GM12878 (cell line): Measurements from ENCODE around the gene GPR158. TPM values are rescaled to one million over a fixed set of nuclear protein-coding genes. Genes with fewer than 3 reads are reported as not detected.

ENCODE experiments used
- ATAC-seq: fragments of 200-7000 bp; cut with Tn5 transposase; 3 replicates; pipeline ENCODE4 v1.9.1; 2020; ENCODE audit warnings: mild to moderate bottlenecking, moderate library complexity
- BruUV-seq: library from RNA; stranded (reverse); fragments of 400-500 nt; replicated peaks from 2 replicates; lab custom pipeline; 2021; lab: Mats Ljungman, UMichigan
- CTCF ChIA-PET: fragments of 300-600 bp; sonication (Branson Sonifier 250); formaldehyde crosslinking; extraction: SDS; loops from one replicate; lab custom pipeline; 2021; ENCODE audit warnings: inconsistent platforms; lab: Yijun Ruan, JAX
- POLR2A ChIA-PET: fragments of 350-600 bp; formaldehyde crosslinking; extraction: SDS; loops from one replicate; lab custom pipeline; 2021; ENCODE audit warnings: inconsistent platforms; lab: Charles Lee
- RAD21 ChIA-PET: fragments of 300-600 bp; sonication (Branson Sonifier 250); formaldehyde crosslinking; loops from one replicate; lab custom pipeline; 2023; ENCODE audit warnings: antibody characterized with exemption; ENCODE audit not compliant: unreplicated experiment; lab: Charles Lee
- SMC1A ChIA-PET: fragments of 300-600 bp; sonication (Branson Sonifier 250); formaldehyde crosslinking; loops from one replicate; lab custom pipeline; 2023; ENCODE audit not compliant: unreplicated experiment, uncharacterized antibody; lab: Charles Lee
- DNase-seq: peaks from one replicate; pipeline ENCODE4 v3.0.0-alpha.2; 2011; ENCODE audit warnings: low read depth, low spot score
- FAIRE-seq: peaks from 3 replicates; lab custom pipeline; 2011; peaks lifted over from hg19 to GRCh38; lab: Jason Lieb, UNC
- H2AFZ ChIP-seq: 2 replicates; pipeline ENCODE4 v1.6.0; 2011; ENCODE audit warnings: low read depth, low read length, control low read depth; ENCODE audit not compliant: control insufficient read depth
- H3K27ac ChIP-seq: 2 replicates; pipeline ENCODE4 v1.5.1; 2011; ENCODE audit warnings: control low read depth; ENCODE audit not compliant: control insufficient read depth, insufficient read depth
- H3K27me3 ChIP-seq, 2 experiments: replicated peaks in 1 of 2; 2 replicates each; pipeline versions ENCODE4 v1.6.0 to v1.6.1; 2011; ENCODE audit warnings: low read length in 1 of 2; ENCODE audit not compliant: control insufficient read depth in 2 of 2, insufficient read depth in 2 of 2
- H3K36me3 ChIP-seq, 2 experiments: 2 replicates each; pipeline ENCODE4 v1.5.1; 2011; ENCODE audit warnings: low read length in 1 of 2; ENCODE audit not compliant: control insufficient read depth in 2 of 2, insufficient read depth in 2 of 2
- H3K4me1 ChIP-seq: 2 replicates; pipeline ENCODE4 v1.6.1; 2011; ENCODE audit warnings: mild to moderate bottlenecking, low read length, moderate library complexity, mixed read lengths; ENCODE audit not compliant: control insufficient read depth, insufficient read depth
- H3K4me2 ChIP-seq: 2 replicates; pipeline ENCODE4 v1.6.0; 2011; ENCODE audit warnings: control low read depth; ENCODE audit not compliant: control insufficient read depth, insufficient read depth
- H3K4me3 ChIP-seq: fragments of 200-600 bp; sonication (generic); 2 replicates; pipeline ENCODE4 v1.5.1; 2016
- H3K79me2 ChIP-seq: 2 replicates; pipeline ENCODE4 v1.6.0; 2011; ENCODE audit warnings: low read length; ENCODE audit not compliant: control insufficient read depth, insufficient read depth
- H3K9ac ChIP-seq: 2 replicates; pipeline ENCODE4 v1.8.0; 2011; ENCODE audit warnings: low read length, control low read depth, mixed read lengths; ENCODE audit not compliant: control insufficient read depth, insufficient read depth
- H3K9me3 ChIP-seq: replicated peaks from 3 replicates; pipeline ENCODE4 v1.5.1; 2011; ENCODE audit warnings: mild to moderate bottlenecking, low read length; ENCODE audit not compliant: control insufficient read depth, insufficient read depth
- H4K20me1 ChIP-seq: 2 replicates; pipeline ENCODE4 v1.6.0; 2011; ENCODE audit not compliant: control insufficient read depth, insufficient read depth
- ATF7 ChIP-seq: fragments of 450-650 bp; IDR thresholded peaks from 2 replicates; pipeline ENCODE4 v1.6.1; 2016; ENCODE audit warnings: low read depth, mild to moderate bottlenecking
- EED ChIP-seq: sonication (generic); IDR thresholded peaks from 2 replicates; pipeline ENCODE4 v1.6.1; 2016; ENCODE audit warnings: antibody characterized with exemption, low read depth
- KAT2A ChIP-seq: conservative IDR thresholded peaks from 2 replicates; pipeline ENCODE4 v1.6.1; 2011; ENCODE audit warnings: low read depth, low read length; ENCODE audit not compliant: control insufficient read depth
- RB1 ChIP-seq: fragments of 450-650 bp; formaldehyde crosslinking; IDR thresholded peaks from 2 replicates; pipeline ENCODE4 v1.6.1; 2017; ENCODE audit warnings: mild to moderate bottlenecking, borderline replicate concordance
- RELA ChIP-seq: fragments of 450-650 bp; IDR thresholded peaks from 2 replicates; pipeline ENCODE4 v1.8.0; 2014; ENCODE audit warnings: borderline replicate concordance; ENCODE audit not compliant: partially characterized antibody
- SIX5 ChIP-seq: IDR thresholded peaks from 2 replicates; pipeline ENCODE4 v1.6.1; 2011; ENCODE audit warnings: mild to moderate bottlenecking, low read depth, low read length, moderate library complexity; ENCODE audit not compliant: severe bottlenecking
- TARDBP ChIP-seq: IDR thresholded peaks from 2 replicates; pipeline ENCODE4 v1.6.1; 2016; ENCODE audit warnings: borderline replicate concordance
- TCF3 ChIP-seq: IDR thresholded peaks from 2 replicates; pipeline ENCODE4 v1.6.1; 2012; ENCODE audit warnings: low read depth, mild to moderate bottlenecking, low read length, borderline replicate concordance; ENCODE audit not compliant: insufficient read depth
- YY1 ChIP-seq: IDR thresholded peaks from 2 replicates; pipeline ENCODE4 v1.6.1; 2011; ENCODE audit warnings: low read depth, mild to moderate bottlenecking, low read length
- ZBED1 ChIP-seq: IDR thresholded peaks from 2 replicates; pipeline ENCODE4 v1.6.1; 2016; ENCODE audit warnings: borderline replicate concordance
- WGBS: methylation state at CpG from one replicate; pipeline ENCODE4 v1.1.6; 2016; ENCODE audit warnings: low lambda C conversion rate; ENCODE audit not compliant: insufficient replicate concordance, insufficient coverage; ENCODE audit errors: missing lambda C conversion rate; 5-methylcytosine and 5-hydroxymethylcytosine counted together
- in situ Hi-C: fragments of 300-500 bp; cut with MboI; formaldehyde crosslinking; loops from 9 replicates; pipeline ENCODE4 v1.14.3; 2018; ENCODE audit warnings: mixed read lengths
- intact Hi-C: fragments of 100-400 bp; cut with micrococcal nuclease; formaldehyde crosslinking; loops from one replicate; pipeline ENCODE4 v1.14.2; 2022; ENCODE audit not compliant: unreplicated experiment
- polyA plus RNA-seq, 11 experiments: library from polyadenylated mRNA; depleted of rRNA in 4 of 11; unstranded in 6 of 11; stranded (reverse) in 5 of 11; fragments of >200 nt; fragmentation: Nextera tagmentation in 4 of 11; fragmentation: Illumina TruSeq in 1 of 11; extraction: Ambion mirVana in 4 of 11; extraction: Trizol in 1 of 11; gene quantifications; 1 replicate in 1 of 11; 2 replicates in 10 of 11; pipeline versions ENCODE4 v1.2.1 to v1.2.3, GENCODE V29; 2011 to 2016; ENCODE audit warnings: inconsistent platforms in 2 of 11, missing spikeins in 2 of 11, low read depth in 1 of 11
- total RNA-seq, 4 experiments: library from RNA; depleted of rRNA in 3 of 4; stranded (reverse); fragments of >200 nt in 3 of 4; fragmentation: Illumina TruSeq in 1 of 4; extraction: Trizol in 1 of 4; gene quantifications; 2 replicates each; pipeline versions ENCODE4 v1.2.1 to v1.2.3, GENCODE V29; 2013 to 2021
- TF ChIP-seq, protein P1 (sequence below): IDR thresholded peaks from 2 replicates; pipeline ENCODE4 v1.6.1; 2011; ENCODE audit warnings: borderline replicate concordance, low read depth, mild to moderate bottlenecking, moderate library complexity, low read length; ENCODE audit not compliant: insufficient read depth, poor library complexity, severe bottlenecking
- TF ChIP-seq, protein P2 (sequence below): fragments of 450-650 bp; IDR thresholded peaks from 2 replicates; pipeline ENCODE4 v1.6.1; 2017; ENCODE audit warnings: mild to moderate bottlenecking, low read depth, inconsistent platforms; ENCODE audit not compliant: poor library complexity, severe bottlenecking

Gene GPR158
- total and polyA plus RNA-seq, 10 of the 15 experiments (the other 5 are each of a cell fraction or from before 2014, with no cell fraction given) = not detected

DNA sequence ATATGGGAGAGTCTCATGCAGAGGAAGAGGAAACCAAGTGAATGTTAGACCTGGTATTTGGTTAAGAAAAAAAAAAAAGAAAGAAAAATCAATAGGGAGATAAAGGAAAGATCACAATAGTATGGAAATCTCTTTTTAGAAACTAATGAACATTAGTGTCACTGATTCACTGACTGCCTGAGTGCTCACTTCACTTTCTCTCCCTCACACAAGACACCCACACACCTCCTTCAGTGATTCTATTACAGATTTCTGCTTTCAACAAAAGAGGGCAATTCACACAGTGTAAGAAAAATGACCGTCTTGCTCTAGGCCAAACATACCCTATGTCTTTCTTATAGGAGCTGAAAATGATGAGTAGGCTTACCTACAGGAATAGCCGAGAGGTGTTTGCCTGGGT is 6.0 kb downstream of the GPR158 start (continued):
- TF ChIP-seq, protein P1, sequence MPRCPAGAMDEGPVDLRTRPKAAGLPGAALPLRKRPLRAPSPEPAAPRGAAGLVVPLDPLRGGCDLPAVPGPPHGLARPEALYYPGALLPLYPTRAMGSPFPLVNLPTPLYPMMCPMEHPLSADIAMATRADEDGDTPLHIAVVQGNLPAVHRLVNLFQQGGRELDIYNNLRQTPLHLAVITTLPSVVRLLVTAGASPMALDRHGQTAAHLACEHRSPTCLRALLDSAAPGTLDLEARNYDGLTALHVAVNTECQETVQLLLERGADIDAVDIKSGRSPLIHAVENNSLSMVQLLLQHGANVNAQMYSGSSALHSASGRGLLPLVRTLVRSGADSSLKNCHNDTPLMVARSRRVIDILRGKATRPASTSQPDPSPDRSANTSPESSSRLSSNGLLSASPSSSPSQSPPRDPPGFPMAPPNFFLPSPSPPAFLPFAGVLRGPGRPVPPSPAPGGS = no peak

DNA sequence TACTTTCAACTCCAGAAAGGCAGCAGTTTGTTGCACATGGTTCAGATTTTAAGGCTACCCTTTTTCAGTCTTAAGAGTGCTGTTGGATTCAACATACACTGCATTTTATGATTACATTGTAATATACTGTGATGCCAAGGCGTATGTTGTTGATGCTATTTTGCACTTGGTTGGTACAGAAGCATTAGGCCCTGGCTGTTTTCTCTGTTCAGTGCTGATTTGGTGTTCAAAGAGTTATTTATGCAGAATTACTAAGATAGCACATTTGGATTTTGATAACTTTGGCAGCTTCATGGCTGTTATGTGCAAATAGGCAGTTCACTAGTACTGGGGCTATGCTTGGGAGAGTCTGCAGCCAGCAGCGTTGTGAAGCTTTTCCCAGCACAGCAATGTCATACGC is 7.8 kb downstream of the GPR158 start:
- Histone ChIP-seq H3K4me1 (no peaks in the 10 kb centered on the region), H3K9ac (no peak overlapping the region), H3K79me2 (no peaks in the 10 kb centered on the region), H3K4me2 (no peak overlapping the region), H4K20me1 (no peaks in the 10 kb centered on the region), H3K27me3 (no peaks in the 10 kb centered on the region), H2AFZ (no peak overlapping the region), H3K9me3 (no peaks in the 10 kb centered on the region), H3K4me3 (no peak overlapping the region), H3K27ac (no peak overlapping the region), H3K36me3 (no peaks in the 10 kb centered on the region)
- TF ChIP-seq RELA (no peak), ATF7 (no peak), SIX5 (no peak), TARDBP (no peak), TCF3 (no peak), RB1 (no peak), ZBED1 (no peak), KAT2A (no peak), YY1 (no peak), EED (no peak)
- TF ChIP-seq, protein P2, sequence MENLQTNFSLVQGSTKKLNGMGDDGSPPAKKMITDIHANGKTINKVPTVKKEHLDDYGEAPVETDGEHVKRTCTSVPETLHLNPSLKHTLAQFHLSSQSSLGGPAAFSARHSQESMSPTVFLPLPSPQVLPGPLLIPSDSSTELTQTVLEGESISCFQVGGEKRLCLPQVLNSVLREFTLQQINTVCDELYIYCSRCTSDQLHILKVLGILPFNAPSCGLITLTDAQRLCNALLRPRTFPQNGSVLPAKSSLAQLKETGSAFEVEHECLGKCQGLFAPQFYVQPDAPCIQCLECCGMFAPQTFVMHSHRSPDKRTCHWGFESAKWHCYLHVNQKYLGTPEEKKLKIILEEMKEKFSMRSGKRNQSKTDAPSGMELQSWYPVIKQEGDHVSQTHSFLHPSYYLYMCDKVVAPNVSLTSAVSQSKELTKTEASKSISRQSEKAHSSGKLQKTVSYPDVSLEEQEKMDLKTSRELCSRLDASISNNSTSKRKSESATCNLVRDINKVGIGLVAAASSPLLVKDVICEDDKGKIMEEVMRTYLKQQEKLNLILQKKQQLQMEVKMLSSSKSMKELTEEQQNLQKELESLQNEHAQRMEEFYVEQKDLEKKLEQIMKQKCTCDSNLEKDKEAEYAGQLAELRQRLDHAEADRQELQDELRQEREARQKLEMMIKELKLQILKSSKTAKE = no peak
- 3% methylated on average over 3 of the region's 3 CpGs for WGBS
- ChIA-PET CTCF (no interaction called here), SMC1A (interaction anchor here (1.8 kb wide), 1 partner anchor 8 kb away, joined by 4 read pairs; no protein-coding TSS in a partner anchor), POLR2A (no interaction called here), RAD21 (no interaction called here)
- DNase-seq = no peak
- BruUV-seq = no TSS peak
- intact Hi-C loops = no loop called here
- no peak for FAIRE-seq
- ATAC-seq = no peak
- in situ Hi-C loops = no loop called here
